Pancreas (tissue), 10 donors: ENCODE data around the gene IMMT. TPM values are rescaled to one million over a fixed set of nuclear protein-coding genes. Genes with fewer than 3 reads are reported as not detected.

ENCODE experiments used
- ATAC-seq, 4 donors: fragments of 200-7000 bp; cut with Tn5 transposase; one replicate each; pipeline versions ENCODE4 v1.8.0 to v1.9.1; 2020; ENCODE audit warnings: mild to moderate bottlenecking in 4 of 4, moderate library complexity in 4 of 4
- DNase-seq, 6 donors: peaks; one replicate each; pipeline ENCODE4 v3.0.0-alpha.2; 2020
- FAIRE-seq: peaks from 2 replicates; lab custom pipeline; 2012; peaks lifted over from hg19 to GRCh38; lab: Jason Lieb, UNC
- H3K27ac ChIP-seq, 4 donors: fragments of 200-600 bp; sonication (generic); 1 replicate in 3 of 4; 2 replicates in 1 of 4; pipeline versions ENCODE4 v1.5.0 to v1.8.0; 2020
- H3K27me3 ChIP-seq, 4 donors: fragments of 200-600 bp; one replicate each; pipeline ENCODE4 v1.8.0; 2021
- H3K36me3 ChIP-seq, 3 donors: fragments of 200-600 bp; sonication (generic) in 1 of 3; one replicate each; pipeline versions ENCODE4 v1.5.0 to v1.8.0; 2020 to 2021
- H3K4me1 ChIP-seq, 3 donors: fragments of 200-600 bp; one replicate each; pipeline ENCODE4 v1.8.0; 2021
- H3K4me3 ChIP-seq, 4 donors: fragments of 200-600 bp; sonication (generic) in 2 of 4; one replicate each; pipeline versions ENCODE4 v1.5.0 to v1.8.0; 2020 to 2021
- H3K9me3 ChIP-seq, 4 donors: fragments of 200-600 bp; one replicate each; pipeline ENCODE4 v1.8.0; 2021
- WGBS, 2 donors: extraction: QIAGEN DNeasy Blood & Tissue Kit; methylation state at CpG; one replicate each; pipeline ENCODE4 v1.1.7; 2013; 5-methylcytosine and 5-hydroxymethylcytosine counted together
- intact Hi-C, 3 donors: fragments of 100-400 bp; cut with DNase I; formaldehyde crosslinking; loops; one replicate each; pipeline versions ENCODE4 v1.11.1 to v1.14.2; 2022
- polyA plus RNA-seq, 2 donors: library from polyadenylated mRNA; stranded (reverse); fragments of 200-250 nt; gene quantifications; one replicate each; pipeline ENCODE4 v1.2.3, GENCODE V29; 2013
- total RNA-seq, 6 donors: library from RNA; stranded (reverse); fragmentation: NEBNext Ultra II Directional in 4 of 6; extraction: Animal tissue kit (Norgen Biotek cat#: 25700) in 4 of 6; gene quantifications; one replicate each; pipeline versions ENCODE4 v1.2.1 to v1.2.4, GENCODE V29; 2021 to 2023
- TF ChIP-seq, protein P1 (sequence below), 4 donors: fragments of 200-600 bp; sonication (generic) in 3 of 4; IDR thresholded peaks; one replicate each; pipeline versions ENCODE4 v1.5.0 to v1.8.0; 2021; ENCODE audit warnings: antibody characterized with exemption in 4 of 4
- donor health status: healthy with polysubstance abuse.
- donor health status: DM: no; HTN: no; CAD: no; lungs with moderate emphysema.
- donor health status: DM: no; HTN: no; CAD: no.
- donor health status: control.
- donor health status: control.
- donor health status: Bipolar disorder and iron deficiency.
- donor health status: DM: yes; HTN: yes; CAD: no.
- donor health status: DM: no; HTN: no; CAD: no.
- donor health status: DM: no; HTN: no; CAD: no.
- donor health status: DM: yes; HTN: yes; CAD: no.

Gene IMMT
- total and polyA plus RNA-seq, 8 donors = 18.1 to 44.5 (median 37.7) TPM

DNA sequence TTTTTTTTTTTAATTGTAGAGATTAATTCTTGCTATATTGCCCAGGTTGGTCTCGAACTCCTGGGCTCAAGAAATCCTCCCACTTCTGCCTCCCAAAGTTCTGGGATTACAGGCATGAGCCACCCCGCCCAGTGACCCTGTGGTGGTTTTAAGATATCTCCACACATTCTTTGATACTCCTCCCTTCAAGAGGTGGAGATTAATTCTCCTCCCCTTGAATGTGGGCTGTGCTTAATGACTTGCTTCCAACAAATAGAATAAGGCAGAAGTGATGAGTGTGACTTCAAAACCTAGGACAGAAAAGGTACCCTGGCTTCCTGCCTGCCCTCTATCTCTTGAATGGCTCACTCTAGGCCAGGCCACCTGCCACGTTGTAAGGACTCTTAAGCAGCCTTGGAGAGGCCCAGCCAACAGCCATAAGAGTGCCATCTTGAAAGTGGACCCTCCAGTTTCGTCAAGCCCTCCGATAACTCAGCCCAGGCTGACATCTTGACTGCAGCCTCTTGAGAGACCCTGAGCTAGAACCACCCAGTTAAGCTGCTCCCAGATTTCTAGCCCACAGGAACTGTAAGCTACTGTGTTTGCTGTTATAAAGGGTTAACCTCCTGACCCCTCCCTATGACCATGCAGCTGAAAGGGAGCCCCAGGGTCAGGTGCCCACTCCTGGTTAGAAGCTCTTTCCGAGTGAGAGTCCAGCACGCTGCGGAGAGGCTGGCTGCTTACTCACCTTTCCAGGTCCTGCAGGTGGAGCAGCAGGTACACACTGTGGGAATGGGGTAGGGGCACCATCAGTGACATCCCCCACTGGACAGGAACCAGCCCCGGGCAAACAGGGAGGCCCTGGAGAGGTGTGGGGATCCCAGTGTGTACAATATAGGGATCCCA, 31.6 kb upstream of the IMMT start:
- H3K9me3 ChIP-seq = no peaks in the 10 kb centered on the region
- FAIRE-seq (no peak), ATAC-seq (no peak), DNase-seq (no peak)
- no peak overlapping the region for H3K4me3 ChIP-seq
- peaks cover 0 to 3% (median 0%) of the 10 kb centered on the region in 3 donors for H3K4me1 ChIP-seq
- no peaks in the 10 kb centered on the region for H3K27me3 ChIP-seq
- no peak overlapping the region for H3K27ac ChIP-seq
- TF ChIP-seq, protein P1, sequence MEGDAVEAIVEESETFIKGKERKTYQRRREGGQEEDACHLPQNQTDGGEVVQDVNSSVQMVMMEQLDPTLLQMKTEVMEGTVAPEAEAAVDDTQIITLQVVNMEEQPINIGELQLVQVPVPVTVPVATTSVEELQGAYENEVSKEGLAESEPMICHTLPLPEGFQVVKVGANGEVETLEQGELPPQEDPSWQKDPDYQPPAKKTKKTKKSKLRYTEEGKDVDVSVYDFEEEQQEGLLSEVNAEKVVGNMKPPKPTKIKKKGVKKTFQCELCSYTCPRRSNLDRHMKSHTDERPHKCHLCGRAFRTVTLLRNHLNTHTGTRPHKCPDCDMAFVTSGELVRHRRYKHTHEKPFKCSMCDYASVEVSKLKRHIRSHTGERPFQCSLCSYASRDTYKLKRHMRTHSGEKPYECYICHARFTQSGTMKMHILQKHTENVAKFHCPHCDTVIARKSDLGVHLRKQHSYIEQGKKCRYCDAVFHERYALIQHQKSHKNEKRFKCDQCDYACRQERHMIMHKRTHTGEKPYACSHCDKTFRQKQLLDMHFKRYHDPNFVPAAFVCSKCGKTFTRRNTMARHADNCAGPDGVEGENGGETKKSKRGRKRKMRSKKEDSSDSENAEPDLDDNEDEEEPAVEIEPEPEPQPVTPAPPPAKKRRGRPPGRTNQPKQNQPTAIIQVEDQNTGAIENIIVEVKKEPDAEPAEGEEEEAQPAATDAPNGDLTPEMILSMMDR (IDR thresholded peaks at IDR 0.05) = no peak
- WGBS, 2 donors = 89% methylated on average over 9 of the region's 9 CpGs
- H3K36me3 ChIP-seq = no peaks in the 10 kb centered on the region
- intact Hi-C loops = loop anchor here in 2 of 3 donors (10.0 kb wide), 2 partner anchors 138 to 148 kb away; no protein-coding TSS in a partner anchor

DNA sequence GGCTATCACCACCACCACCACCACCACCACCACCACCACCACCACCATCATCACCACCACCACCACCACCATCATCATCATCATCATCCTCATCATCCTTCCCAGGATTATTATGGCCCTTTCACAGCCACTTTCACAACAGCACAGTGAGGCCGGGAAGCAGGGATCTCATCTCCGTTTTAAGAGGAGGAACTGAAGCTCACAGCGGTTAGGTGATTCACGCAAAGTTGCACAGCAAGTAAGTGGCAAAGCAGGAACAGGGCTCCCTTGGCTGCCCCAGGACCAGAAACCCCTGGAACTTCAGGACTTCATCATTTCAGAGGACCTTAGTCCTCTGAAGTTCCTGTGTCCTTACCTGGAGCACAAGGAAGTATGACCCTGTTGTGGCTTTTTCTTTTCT, 30.8 kb upstream of the IMMT start:
- FAIRE-seq (no peak), DNase-seq (no peak), ATAC-seq (no peak)
- Histone ChIP-seq H3K4me1 (peaks cover 0 to 3% (median 0%) of the 10 kb centered on the region in 3 donors), H3K27ac (no peak overlapping the region), H3K4me3 (no peak overlapping the region), H3K9me3 (no peaks in the 10 kb centered on the region), H3K36me3 (no peaks in the 10 kb centered on the region), H3K27me3 (no peaks in the 10 kb centered on the region)
- intact Hi-C loops = loop anchor here in 2 of 3 donors (10.0 kb wide), 2 partner anchors 139 to 149 kb away; no protein-coding TSS in a partner anchor
- WGBS, 2 donors = 94 to 95% methylated on average over 4 of the region's 4 CpGs
- TF ChIP-seq, protein P1 (IDR thresholded peaks at IDR 0.05) = no peak

DNA sequence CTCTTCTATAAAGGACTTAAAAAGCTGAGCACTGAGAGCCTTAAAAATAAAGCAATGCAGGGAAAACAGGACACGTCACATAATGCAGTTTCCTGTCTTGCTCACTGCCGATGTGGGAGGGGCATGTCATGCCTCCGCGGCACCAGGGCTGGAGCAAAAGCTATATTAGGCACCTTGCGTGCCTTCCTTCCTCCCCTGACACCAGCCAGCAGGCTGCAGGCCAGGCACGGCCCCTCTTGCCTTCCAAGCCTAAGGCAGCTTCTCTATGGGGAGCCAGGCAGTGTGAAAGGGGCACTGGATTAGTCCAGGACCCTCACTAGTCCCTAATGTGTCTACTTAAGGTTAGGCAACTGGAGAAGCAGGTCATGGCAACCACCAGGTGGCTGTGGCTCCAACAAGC, 30.3 kb upstream of the IMMT start:
- TF ChIP-seq, protein P1 (IDR thresholded peaks at IDR 0.05) = no peak
- Histone ChIP-seq H3K4me3 (no peak overlapping the region), H3K27me3 (no peaks in the 10 kb centered on the region), H3K4me1 (peaks cover 0 to 3% (median 0%) of the 10 kb centered on the region in 3 donors), H3K36me3 (no peaks in the 10 kb centered on the region), H3K9me3 (no peaks in the 10 kb centered on the region), H3K27ac (no peak overlapping the region)
- 79 to 80% methylated on average over 6 of the region's 6 CpGs for WGBS, 2 donors
- intact Hi-C loops = loop anchor here in 2 of 3 donors (10.0 kb wide), 2 partner anchors 139 to 149 kb away; no protein-coding TSS in a partner anchor
- DNase-seq (no peak), ATAC-seq (peak in 1 of 4 donors; percentile 43), FAIRE-seq (no peak)

DNA sequence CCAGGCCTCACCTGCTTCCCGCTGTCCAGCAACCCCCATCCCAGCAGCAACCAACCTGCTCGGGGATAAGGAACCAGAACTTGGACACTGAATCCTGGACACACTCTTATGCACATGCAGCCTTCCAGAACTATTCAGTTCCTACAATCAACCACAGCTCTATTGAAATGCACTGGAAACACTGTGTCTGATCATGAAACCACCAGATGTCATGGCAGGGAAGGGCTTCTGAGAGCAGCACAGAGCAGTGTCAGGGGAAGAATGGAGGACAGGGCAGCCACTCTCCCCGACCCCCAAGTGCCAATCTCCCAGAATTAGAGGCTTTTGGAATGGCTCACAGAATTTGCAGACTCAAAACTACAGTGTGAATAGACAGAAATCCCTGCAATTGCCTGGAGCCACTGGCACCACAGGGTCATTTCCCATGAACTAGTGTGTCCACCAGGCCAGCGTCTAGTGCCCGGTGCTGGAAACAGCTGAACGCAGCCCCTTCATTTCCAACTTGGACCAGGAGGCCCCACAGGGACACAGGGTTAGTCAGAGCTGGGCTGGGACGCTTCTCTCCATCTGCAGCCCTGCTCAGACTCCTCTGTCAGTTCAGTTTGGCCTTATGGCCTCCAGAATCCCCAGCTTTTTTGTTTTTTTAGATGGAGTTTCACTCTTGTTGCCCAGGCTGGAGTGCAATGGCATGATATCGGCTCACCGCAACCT, 29.5 kb upstream of the IMMT start:
- ATAC-seq (no peak), FAIRE-seq (no peak), DNase-seq (no peak)
- intact Hi-C loops = loop anchor here (5.0 to 10.0 kb wide), 3 partner anchors 140 to 150 kb away; no protein-coding TSS in a partner anchor
- no peaks in the 10 kb centered on the region for H3K9me3 ChIP-seq
- WGBS, 2 donors = 89 to 92% methylated on average over 9 of the region's 9 CpGs
- H3K27me3 ChIP-seq = no peaks in the 10 kb centered on the region
- H3K4me1 ChIP-seq = peaks cover 0 to 3% (median 0%) of the 10 kb centered on the region in 3 donors
- TF ChIP-seq, protein P1 (IDR thresholded peaks at IDR 0.05) = no peak
- no peak overlapping the region for H3K27ac ChIP-seq
- H3K4me3 ChIP-seq = no peak overlapping the region
- H3K36me3 ChIP-seq = no peaks in the 10 kb centered on the region
